DMS53 treated with DMSO at 0.1 percent for 48 hours (cell line): ENCODE measurements around the gene PLIN3.
"Not testable (repeated sequence)": the region's sequence is repeated elsewhere in the genome, so short reads cannot be mapped to it uniquely, and the experiment has no call there.

Experiments
- DNase-seq: peaks from one replicate; lab custom pipeline; 2025; ENCODE audit not compliant: unreplicated experiment; lab: John Stamatoyannopoulos, UW

PLIN3 gene

GRCh38 chr19:4891066-4891465 lies 23.6 kb upstream of the PLIN3 start:
- DNase-seq = no peak

- DNase-seq = no peak
Observed at GRCh38 chr19:4889034-4889815, 21.8 kb upstream of the PLIN3 start.

- not testable (repeated sequence) for DNase-seq
Observed at GRCh38 chr19:4887803-4888202, 20.3 kb upstream of the PLIN3 start.

DNA sequence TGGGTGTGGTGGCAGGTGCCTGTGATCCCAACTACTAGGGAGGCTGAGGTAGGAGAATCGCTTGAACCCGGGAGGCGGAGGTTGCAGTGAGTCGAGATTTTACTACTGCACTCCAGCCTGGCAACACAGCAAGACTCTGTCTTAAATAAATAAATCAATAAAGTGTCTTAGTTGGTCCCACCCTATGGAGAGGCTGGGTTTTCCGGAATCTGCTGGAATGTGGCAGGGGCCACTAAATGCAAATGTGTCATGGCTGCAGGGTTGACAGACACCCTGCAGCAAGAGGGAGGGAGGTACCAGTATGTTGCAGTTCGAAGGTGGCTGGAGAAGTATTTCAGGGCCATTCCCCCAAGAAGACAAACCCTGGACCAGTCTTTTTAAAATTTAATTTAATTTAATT lies 17.5 kb upstream of the PLIN3 start:
- not testable (repeated sequence) for DNase-seq

- not testable (repeated sequence) for DNase-seq
Observed at GRCh38 chr19:4882874-4883273, 15.4 kb upstream of the PLIN3 start.

GRCh38 chr19:4879041-4879440 lies 11.6 kb upstream of the PLIN3 start:
- DNase-seq = no peak

- DNase-seq = no peak
Observed at GRCh38 chr19:4878491-4878968, 11.1 kb upstream of the PLIN3 start.

GRCh38 chr19:4877753-4878490 lies 10.5 kb upstream of the PLIN3 start:
- DNase-seq = no peak

DNA sequence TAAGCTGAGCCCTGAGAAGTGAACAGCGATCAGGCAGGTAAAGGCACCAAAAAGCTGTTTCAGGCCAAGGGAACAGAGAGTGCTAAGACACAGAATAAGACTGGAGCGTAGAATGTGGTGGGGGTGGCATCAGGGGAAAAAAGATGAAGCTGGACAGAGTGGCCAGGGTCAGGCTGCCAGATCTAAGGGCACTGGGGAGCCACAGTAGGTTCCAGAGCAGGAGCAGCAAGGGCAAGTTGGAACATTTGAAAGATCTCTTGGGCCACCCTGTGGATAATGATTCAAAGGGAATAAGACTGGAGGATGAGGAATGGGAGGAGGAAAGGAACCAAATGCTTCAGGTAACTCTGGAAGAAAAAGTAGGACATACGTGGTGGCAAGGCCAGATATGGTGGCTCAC lies 6.5 kb upstream of the PLIN3 start:
- DNase-seq = no peak

- DNase-seq = no peak
Observed at GRCh38 chr19:4871711-4872110, 4.2 kb upstream of the PLIN3 start.

DNA sequence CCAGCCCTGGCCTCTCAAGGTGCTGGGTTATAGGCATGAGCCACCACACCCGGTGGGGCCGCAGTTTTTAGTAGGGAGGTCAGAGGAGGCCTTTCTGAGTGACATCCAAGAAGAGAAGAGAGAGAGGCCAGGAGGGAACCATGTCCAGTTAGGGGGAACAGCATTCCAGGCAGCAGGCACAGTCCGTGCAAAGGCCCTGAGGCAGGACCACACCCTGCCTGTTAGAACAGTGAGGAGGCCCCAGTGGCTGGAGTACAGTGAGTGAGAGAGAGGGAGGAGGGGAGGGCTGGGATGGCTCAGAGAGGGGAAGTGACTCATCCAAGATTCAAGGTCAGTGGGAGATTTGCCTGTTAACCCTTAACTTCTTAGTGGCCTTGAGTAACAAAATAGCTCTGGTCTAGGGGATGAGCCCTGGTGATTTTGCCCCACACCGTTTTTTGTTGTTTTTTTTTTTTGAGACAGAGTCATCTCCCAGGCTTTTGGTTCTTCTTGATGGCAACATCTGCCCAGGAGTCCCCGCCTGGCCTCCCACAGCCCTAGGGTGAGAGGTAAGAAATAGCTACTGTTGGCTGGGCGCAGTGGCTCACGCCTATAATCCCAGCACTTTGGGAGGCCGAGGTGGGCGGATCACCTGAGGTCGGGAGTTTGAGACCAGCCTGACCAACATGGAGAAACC lies 2.7 kb upstream of the PLIN3 start:
- DNase-seq = peak; percentile 10

DNA sequence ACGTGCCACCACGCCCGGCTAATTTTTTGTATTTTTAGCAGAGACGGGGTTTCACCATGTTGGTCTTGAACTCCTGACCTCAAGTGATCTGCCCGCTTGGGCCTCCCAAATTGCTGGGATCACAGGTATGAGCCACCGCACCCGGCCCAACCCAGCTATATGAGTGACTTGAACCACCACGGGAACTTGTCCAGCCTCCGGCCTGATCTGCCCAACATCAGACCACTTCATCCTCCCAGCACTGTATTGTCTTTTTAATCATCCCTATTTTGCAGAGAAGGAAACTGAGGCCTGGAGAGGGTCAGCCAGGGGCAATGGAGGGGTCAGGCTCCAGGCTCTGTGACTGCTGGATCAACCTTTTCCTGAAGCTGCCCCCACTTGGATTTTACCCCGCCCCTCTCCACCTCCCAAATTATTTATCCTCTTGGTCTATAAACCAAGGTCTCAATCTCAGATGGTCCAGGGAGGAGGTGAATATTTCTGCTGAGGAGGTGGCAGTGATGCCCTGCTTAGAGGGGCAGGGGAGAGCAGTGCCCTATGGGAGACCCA lies 893 bp upstream of the PLIN3 start:
- DNase-seq = no peak

GRCh38 chr19:4866595-4867424 lies 657 bp downstream of the PLIN3 start:
- no peak for DNase-seq

DNA sequence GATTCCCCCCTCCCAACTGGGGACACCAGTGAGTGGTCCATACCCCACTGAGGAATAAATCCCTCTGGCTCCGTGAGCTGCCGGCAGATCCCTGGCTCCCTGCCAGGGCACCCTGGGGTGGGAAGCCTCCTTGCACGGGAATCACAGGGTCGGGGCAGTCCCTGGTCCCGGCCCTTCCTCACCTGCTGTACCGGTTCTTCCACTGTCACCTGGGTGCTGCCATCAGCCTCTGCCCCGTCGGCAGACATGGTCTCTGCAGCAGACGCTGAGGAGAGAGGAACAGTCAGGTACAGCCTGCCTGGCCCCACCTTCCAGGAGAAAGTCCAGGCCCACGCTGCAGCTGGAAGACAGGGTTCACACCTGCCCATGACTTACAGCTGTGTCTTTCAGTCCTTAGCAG lies 6.3 kb downstream of the PLIN3 start:
- peak; percentile 86 for DNase-seq

- DNase-seq = no peak
Observed at GRCh38 chr19:4859697-4860096, 7.8 kb downstream of the PLIN3 start.

DNA sequence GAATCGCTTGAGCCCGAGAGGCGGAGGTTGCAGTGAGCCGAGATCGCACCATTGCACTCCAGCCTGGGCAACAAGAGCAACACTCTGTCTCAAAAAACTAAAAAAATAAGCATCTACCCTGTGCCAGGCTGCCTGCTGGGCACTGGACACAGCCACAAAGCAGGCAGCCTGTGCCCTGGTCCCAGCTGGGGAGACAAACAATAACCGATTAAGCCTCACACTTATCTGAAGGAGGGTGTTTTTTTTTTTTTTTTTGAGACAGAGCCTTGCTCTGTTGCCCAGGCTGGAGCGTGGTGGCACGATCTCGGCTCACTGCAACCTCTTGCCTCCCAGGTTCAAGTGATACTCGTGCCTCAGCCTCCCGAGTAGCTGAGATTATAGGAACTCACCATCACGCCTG lies 11.0 kb downstream of the PLIN3 start:
- DNase-seq = not testable (repeated sequence)

GRCh38 chr19:4853506-4853905 lies 14.0 kb downstream of the PLIN3 start:
- DNase-seq = not testable (repeated sequence)

DNA sequence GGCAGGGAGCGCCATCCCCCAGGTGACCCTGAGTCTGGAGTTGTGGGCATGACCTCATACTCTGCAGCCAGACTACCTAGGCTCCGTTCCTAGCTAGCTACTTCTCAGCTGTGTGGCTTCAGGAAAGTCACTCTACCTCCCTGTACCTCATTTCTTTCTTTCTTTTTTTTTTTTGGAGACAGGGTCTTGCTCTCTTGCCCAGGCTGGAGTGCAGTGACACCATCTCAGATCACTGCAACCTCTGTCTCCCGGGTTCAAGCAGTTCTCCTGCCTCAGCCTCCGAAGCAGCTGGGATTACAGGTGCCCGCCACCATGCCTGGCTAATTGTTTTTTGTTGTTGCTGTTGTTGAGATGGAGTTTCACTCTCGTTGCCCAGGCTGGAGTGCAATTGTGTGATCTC lies 15.0 kb downstream of the PLIN3 start:
- DNase-seq = no peak

DNA sequence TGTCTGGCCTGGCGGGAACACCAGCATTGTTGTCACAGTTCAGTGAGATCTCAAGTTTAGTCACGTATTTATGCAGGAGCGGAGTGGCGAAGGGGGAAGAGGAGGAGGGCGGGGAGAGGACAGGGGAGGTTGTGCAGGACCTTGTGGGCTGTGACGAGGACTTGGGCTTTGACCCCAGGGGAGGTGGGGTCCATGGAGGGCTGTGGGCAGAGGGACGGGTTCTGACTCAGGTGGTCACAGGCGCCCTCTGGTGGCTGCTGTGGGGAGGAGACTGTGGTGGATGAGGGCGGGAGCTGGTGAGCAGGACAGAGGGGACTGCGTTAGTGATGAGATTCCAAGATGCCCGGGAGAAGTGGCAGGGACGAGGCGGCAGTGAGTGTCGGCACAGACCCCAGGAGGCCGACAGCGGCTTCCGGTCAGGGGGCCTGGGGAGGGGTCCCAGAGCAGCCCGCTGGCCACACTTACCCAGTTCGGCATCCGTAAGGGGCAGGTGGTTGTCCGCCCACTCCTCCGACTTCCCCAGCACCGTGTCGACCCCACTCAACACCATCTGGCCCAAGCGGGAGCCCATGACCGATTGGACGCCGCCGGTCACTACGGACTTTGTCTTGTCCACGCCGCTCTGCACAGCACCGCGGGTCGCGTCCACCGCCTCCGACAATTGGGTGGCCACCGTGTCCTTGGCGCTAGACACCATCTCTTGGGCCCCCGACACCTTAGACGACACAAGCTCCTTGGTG lies 15.7 kb downstream of the PLIN3 start:
- peak; percentile 55 for DNase-seq

DNA sequence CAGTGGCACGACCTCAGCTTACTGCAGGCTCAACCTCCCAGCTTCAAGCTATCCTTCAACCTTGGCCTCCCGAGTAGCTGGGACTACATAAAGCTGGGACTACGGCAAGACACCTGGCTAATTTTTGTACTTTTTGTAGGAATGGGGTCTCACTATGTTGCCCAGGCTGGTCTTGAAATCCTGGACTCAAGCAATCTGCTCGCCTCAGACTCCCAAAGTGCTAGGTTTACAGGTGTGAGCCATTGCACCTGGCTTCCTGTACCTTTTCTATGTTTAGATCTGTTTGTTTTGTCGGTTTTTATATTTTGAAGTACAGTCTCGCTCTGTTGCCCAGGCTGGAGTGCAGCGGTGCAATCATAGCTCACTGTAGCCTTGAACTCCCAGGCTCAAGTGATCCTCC lies 18.4 kb downstream of the PLIN3 start:
- DNase-seq = peak; percentile 28
